ENCODE data around the gene PRR23E.

- TF ChIP-seq CTCF (conservative IDR thresholded peaks at IDR 0.05 in 1 of 2, IDR thresholded peaks at IDR 0.05 in 1 of 2; ENCODE audit: extremely low read depth in 1 of 2, insufficient read depth in 1 of 2, low read depth in 1 of 2, low read length in 2 of 2) (no peak), EZH2 (IDR thresholded peaks at IDR 0.05; ENCODE audit: borderline replicate concordance, low read length) (no peak)
These were observed 12.1 kb downstream of the PRR23E start for GRCh38 chr3:127204841-127205582.

Measured in mammary epithelial cell (primary cell).